ENCODE measurements around the gene ZNF451.
A peak's percentile ranks its signal among the peaks of the same experiment; 100 is the strongest.
"Not testable (repeated sequence)": the region's sequence is repeated elsewhere in the genome, so short reads cannot be mapped to it uniquely, and the experiment has no call there.

The ZNF451 gene, protein sequence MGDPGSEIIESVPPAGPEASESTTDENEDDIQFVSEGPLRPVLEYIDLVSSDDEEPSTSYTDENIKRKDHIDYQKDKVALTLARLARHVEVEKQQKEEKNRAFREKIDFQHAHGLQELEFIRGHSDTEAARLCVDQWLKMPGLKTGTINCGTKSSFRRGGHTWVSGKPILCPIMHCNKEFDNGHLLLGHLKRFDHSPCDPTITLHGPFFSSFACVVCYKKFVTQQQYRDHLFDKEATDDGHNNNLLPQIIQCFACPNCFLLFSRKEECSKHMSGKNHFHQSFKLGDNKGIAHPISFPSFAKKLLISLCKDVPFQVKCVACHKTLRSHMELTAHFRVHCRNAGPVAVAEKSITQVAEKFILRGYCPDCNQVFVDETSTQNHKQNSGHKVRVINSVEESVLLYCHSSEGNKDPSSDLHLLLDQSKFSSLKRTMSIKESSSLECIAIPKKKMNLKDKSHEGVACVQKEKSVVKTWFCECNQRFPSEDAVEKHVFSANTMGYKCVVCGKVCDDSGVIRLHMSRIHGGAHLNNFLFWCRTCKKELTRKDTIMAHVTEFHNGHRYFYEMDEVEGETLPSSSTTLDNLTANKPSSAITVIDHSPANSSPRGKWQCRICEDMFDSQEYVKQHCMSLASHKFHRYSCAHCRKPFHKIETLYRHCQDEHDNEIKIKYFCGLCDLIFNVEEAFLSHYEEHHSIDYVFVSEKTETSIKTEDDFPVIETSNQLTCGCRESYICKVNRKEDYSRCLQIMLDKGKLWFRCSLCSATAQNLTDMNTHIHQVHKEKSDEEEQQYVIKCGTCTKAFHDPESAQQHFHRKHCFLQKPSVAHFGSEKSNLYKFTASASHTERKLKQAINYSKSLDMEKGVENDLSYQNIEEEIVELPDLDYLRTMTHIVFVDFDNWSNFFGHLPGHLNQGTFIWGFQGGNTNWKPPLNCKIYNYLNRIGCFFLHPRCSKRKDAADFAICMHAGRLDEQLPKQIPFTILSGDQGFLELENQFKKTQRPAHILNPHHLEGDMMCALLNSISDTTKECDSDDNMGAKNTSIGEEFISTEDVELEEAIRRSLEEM

DNA sequence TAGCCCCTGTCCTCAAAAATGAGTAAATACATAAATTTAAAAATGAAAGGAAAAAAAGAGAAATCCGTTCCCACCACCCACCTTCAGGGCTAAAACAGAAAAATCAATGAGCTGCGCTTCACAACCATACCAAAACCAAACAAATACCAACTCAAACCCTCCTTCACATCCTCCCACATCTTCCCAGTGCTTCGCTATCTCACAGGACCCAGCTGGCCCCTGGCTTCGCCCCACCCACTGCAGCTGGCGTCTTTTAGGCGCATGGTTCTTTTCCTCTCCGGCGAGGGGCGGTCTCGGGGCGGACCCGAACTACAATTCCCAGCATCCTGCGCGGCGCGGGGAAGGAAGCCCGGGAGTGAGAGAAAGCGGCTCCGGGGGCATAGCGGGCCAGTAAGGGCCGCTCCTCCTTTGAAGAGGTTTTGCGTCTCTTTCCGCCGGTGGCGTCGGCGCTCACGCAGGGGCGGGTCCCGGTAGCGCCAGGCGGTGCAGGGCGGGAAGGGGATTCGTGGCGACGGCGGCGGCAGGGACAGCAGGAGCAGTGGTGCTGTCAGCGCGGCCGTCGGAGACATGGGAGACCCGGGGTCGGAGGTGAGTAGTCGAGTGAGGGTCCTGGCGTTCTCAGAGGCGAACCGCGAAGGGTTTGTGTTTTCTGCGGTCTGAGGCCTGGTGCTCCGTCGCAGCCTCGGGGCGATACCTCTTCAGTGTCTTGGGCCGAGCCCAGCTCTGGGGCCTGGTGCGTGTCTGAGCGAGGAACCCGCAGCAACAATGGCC is at the start of gene ZNF451:
Gene ZNF451, plus strand, starts transcription at position 502 of the 771 bp plus-strand sequence. Its CDS starts 66 bp downstream, at position 568.
- DNase-seq (ENCODE audit: low read depth in 2 of 2): peak; percentile 92

DNA sequence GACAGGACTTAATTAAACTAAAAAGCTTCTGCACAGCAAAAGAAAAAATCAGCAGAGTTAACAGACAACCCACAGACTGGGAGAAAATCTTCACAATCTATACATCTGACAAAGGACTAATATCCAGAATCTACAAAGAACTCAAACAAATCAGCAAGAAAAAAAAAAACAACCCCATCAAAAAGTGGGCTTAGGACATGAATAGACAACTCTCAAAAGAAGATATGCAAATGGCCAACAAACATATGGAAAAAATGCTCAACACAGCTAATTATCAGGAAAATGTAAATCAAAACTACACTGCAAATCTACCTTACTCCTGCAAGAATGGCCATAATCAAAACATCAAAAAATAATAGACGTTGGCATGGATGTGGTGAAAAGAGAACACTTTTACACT is 45.9 kb upstream of the ZNF451 start:
- not testable (repeated sequence) for DNase-seq (ENCODE audit: low read depth in 2 of 2)

DNA sequence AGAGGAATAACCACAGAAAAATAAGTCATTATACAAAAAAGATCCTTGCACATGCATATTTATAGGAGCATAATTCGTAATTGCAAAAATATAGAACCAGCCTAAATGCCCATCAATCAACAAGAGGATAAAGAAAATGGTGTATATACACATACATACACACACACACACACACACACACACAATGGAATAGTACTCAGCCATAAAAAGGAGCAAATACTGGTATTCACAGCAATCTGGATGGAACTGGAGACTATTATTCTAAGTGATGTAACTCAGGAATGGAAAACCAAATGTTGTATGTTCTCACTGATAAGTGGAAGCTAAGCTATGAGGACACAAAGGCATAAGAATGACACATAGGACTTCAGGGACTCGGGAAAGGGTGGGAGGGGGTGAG is 45.4 kb upstream of the ZNF451 start:
- no peak for DNase-seq (ENCODE audit: low read depth in 2 of 2)

DNA sequence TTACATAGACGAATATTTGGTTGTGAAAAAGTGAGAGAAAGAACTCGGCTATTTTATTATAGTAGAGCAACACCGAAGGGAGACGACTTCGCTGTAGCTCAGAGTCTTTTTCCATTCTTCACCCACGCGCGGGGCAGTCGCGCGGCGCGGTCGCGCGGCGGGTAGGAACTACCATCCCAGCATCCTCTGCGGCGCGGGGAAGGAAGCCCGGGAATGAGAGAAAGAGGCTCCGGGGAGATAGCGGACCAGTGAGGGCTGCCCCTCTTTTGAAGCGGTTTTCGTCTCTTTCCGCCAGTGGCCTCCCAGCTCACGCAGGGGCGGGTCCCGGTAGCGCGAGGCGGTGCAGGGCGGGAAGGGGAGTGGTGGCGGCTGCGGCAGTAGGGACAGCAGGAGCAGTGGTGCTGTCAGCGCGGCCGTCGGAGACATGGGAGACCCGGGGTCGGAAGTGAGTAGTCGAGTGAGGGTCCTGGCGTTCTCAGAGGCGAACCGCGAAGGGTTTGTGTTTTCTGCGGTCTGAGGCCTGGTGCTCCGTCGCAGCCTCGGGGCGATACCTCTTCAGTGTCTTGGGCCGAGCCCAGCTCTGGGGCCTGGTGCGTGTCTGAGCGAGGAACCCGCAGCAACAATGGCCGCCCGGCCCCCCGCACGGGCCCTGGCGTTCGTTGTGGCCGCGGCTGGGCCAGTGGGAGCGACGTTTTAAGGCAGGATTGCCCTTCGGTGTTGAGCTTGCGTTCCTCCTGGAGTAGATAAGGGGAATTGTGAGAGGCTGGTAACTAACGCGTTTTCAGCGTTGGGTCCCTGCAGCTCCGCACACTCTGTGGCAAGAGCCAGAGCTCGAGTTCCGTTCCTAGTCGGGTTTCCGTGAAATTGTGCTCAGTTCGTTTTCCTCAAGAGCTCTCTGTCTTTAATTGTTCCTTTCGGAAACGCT is 43.4 kb upstream of the ZNF451 start, which contains the start of gene KIAA1586:
Gene KIAA1586, plus strand, starts transcription at position 362 of the 925 bp plus-strand sequence. Its CDS starts 63 bp downstream, at position 425.
- DNase-seq (ENCODE audit: low read depth in 2 of 2): peak; percentile 59 to 67

DNA sequence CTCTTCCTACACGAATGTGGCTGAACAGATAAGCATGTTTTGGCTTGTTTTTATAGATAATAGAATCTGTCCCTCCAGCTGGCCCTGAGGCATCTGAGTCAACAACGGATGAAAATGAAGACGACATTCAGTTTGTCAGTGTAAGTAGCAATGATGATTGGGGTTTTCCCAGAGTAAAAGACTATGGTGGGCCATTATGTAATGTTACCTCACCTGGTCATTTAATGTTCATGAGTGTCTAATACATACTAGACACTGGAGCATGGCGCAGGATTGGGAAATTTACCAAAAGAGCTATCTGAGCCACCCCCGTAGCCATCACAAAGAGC is 42.8 kb upstream of the ZNF451 start:
- not testable (repeated sequence) for DNase-seq (ENCODE audit: low read depth in 2 of 2)

DNA sequence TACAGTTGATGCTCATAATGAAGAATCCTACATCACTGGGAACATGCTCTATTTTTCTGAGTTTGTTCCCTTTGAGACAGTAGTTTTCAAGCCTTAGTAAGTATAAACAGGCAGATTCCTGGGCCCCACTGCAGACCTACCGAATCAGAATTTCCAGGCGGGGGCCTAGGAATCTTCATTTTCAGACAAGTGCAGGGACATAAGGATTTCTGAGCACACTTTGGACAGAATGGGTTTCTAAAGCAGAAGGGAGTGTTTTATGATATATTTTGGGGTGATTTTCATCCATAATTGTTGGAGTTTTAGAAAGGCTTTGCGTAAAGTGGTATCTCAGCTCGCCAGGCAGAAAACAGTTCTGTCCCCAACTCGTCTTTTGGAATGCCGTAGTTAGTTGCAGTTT is 42.1 kb upstream of the ZNF451 start:
- DNase-seq (ENCODE audit: low read depth in 2 of 2): not testable (repeated sequence)

DNA sequence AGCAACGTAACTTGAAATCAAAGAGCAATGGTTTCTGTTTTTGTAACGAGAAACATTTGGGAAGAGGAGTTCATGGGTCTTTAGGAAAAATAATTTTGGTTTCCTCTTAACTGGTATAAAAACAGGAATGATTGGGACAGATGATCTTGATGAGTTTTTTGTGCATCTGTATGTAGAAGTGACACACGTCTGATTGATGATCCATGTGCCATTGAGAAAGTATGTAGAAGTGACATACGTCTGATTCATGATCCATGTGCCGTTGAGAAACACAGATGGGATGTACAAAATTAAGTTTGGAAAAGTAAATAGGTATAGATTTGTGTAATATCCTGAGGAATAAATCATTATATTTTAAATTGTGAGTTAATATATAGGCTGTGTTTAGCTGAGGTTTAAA is 41.4 kb upstream of the ZNF451 start:
- DNase-seq (ENCODE audit: low read depth in 2 of 2): no peak

DNA sequence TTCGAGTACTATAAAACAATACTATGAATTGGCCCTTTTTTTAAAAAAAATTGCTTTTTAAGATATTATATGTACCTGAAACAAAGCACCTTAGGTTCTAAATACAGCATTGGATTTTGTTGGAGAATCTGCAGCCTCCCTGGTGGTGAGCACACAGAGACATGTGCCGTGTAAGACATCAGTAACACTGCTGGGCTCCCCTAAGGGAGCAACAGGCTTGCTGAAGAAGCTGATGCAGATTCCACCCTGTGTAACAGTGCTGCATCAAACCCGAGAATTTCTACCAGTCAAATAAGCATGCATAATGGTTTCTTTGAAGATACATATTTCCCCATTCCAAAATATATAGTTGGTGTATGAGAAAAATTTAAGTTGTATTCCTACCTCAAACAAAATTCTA is 26.1 kb upstream of the ZNF451 start:
- DNase-seq (ENCODE audit: low read depth in 2 of 2): no peak

DNA sequence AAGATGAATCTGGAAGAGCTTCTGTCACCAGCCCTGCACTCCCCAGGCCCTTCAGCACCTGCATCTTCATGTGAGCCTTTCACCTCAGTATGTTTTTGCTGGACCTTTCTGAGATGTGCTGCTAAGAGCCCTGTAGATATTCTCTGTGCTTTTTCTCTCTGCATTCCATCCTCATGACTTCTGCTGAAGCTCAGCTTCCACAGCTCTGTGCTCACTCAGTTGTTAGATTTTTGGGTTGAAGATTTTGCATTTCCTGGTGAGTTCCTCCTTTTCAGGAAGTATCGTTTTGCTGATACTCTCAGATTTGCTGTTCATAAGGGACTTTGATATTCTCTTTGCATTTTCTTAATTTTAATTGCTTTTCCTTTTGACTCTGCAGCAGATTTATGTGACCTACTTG is 25.2 kb upstream of the ZNF451 start:
- DNase-seq (ENCODE audit: low read depth in 2 of 2): no peak

DNA sequence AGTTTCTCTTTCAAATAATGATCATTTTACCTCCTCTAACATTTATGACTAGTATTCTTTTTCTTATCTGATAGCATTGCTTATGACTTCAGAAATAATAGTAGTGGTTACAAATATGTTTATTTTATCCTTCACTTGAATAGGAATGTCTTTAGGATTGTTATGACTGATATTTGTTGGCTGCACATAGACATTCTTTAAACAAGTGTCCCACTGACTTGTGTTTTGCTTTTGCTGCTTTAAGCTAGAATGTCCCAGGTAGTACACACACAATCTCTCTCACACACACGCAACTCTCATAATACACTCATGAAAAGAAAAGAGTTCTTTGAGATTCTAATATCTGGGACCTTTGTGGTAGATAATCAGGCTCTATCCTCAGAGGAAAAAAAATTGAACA is 21.9 kb upstream of the ZNF451 start:
- DNase-seq (ENCODE audit: low read depth in 2 of 2): no peak

DNA sequence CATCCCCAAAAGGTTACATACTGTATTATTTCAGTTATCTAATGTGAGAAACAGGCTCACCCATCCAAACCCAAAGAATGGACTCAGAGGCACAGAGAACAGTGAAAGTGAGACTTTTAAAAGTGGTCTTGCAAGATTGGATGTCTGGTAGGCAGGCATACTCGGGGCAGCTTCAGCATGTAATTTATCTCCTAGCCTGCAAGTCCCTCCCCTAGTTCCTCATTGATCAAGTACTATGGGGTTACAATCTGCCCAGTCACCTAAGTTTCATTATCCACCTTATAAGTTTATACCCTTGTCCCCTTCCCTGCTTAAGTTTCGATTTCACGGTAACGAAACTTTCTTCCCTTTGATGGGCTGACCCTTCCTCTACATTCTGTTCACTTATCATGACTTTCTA is 20.8 kb upstream of the ZNF451 start:
- DNase-seq (ENCODE audit: low read depth in 2 of 2): no peak

DNA sequence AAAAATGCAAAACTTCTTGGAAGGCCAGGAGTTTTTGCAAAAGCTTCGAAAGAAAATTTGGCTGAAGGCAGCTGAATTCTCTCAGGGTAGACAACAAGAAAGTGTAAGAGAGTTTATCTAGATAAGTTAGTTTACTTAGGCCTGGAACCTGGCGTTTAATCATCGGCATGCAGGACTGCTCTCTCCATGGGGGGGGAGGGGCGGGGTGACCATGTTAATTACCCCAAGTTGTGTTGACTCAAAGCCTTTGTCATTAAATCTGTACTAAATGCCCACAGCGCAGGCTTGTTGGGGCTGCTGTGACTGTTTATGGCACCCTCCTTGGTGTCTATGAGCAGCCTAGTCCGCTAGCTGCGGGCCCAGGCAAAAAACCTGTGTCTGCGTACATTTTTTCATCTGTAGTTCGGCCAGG is 20.1 kb upstream of the ZNF451 start:
- no peak for DNase-seq (ENCODE audit: low read depth in 2 of 2)

DNA sequence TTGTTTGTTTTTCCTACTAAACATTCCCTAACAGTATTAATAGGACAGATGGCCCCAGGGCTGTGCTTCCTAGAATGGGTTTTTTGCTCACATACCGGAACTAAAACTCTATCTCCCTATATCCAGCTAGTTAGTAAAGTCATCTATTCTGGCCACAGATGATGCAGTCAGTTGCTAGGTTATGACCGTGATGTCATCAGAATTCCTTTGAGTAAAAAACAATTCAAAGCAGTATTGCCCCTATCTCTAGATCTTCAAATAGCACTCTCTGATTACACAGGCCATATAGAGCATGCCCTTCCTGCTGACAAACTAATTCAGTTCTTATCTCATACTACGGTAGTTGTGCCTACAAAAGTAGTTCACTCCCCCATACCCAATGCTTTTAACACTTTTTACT is 17.9 kb upstream of the ZNF451 start:
- no peak for DNase-seq (ENCODE audit: low read depth in 2 of 2)

DNA sequence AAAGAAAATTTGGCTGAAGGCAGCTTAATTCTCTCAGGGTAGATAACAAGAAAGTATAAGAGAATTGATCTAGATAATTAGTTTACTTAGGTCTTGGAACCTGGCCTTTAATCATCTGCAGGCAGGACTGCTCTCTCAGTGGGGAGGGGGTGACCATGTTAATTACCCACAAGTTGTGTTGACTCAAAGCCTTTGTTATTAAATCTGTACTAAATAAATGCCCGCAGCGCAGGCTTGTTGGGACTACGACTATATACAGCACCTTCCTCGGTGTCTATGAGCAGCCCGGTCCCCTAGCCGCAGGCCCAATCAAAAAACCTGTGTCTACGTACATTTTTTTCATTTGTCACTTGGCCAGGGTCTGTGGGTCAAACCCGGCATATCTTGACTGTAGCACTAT is 15.6 kb upstream of the ZNF451 start:
- no peak for DNase-seq (ENCODE audit: low read depth in 2 of 2)

DNA sequence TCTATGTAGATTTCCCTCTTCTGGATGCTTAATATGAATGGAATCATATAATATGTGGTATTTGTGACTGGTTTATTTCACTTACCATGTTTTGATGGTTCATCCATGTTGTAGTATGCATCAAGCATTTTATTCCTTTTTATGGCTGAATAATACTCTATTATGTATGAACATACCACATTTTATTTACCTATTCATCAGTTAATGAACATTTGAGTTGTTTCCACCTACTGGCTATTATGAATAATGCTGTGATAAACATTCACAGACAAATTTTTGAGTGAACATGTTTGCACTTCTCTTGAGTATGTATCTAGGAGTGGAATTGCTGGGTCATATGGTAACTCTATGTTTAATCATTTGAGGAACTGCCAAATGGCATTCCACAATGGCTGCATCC is 14.9 kb upstream of the ZNF451 start:
- DNase-seq (ENCODE audit: low read depth in 2 of 2): no peak

DNA sequence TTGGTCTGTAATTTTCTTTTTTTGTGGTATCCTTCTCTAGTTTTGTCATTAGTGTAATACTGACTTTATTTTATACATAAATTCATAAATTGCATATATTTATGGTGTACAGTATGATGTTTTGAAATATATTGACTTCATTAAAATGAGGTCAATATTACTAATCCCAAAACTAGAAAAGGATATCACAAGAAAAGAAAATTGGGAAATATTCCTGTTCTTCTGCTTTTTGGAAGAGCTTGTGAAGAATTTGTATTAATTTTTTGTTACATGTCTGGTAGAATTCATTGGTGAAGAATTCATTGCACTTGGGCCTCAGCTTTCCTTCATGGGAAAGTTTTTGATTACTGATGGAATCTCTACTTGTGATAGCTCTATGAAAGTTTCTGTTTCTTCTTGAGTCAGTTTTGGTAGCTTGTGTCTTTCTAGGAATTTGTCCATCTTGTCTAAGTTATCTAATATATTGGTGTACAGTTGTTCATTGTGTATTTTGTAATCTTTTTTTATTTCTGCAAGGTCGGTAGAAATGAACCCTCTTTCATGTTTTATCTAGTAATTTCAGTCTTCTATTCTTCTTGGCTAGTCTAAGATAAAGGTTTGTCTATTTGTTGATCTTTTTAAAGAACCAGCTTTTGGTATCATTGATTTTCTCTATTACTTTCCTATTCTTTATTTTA is 11.3 kb upstream of the ZNF451 start:
- DNase-seq (ENCODE audit: low read depth in 2 of 2): no peak

DNA sequence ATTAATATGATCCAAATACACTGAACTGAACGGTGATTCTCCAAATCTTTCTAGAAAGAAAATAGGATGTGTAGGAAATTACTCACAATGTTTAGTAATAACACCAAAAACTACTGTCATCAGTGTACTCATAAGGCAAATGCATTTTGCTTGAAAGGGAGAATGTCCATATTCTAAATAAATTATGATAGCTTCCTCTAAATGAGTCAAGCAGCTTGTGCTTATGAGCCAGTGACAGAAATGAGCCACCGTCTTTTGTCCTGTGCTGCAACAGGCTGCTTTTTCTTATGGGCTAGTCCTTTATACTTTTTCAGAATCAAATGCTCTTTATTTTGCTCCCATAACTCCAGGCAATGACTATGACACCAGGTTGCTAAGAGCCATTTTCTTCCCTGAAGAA is 4.5 kb upstream of the ZNF451 start:
- DNase-seq (ENCODE audit: low read depth in 2 of 2): no peak

DNA sequence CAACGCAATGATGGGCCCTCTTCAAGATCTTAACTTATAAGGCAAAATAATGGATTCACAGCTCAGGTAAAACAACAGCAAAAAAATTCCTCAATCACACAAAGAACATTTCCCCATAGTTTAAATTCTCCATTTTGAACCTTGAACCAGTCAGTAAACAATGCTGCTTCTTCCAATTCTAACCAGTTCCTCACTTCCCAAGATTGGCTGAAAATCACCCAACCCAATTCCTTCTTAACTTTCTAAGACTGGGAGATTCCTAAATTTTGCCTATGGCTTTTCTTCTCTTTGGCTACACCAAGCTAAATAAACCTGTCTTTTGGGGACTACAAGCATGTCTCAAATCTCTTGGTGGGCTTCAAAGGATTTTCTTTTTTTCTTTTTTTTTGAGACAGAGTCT is 3.1 kb upstream of the ZNF451 start:
- no peak for DNase-seq (ENCODE audit: low read depth in 2 of 2)

DNA sequence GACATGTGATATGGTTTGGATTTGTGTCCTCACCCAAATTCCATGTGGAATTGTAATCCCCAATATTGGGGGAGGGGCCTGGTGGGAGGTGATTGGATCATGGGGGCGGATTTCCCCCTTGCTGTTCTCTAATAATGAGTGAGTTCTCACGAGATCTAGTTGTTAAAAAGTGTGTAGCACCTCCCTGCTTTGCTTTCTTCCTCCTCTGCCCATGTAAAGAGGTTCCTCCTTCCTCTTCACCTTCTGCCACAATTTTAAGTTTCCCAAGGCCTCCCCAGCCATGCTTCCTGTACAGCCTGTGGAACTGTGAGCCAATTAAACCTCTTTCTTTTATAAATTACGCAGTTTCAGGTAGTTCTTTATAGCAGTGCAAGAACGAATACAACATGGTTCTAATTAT is 2.1 kb upstream of the ZNF451 start:
- no peak for DNase-seq (ENCODE audit: low read depth in 2 of 2)

DNA sequence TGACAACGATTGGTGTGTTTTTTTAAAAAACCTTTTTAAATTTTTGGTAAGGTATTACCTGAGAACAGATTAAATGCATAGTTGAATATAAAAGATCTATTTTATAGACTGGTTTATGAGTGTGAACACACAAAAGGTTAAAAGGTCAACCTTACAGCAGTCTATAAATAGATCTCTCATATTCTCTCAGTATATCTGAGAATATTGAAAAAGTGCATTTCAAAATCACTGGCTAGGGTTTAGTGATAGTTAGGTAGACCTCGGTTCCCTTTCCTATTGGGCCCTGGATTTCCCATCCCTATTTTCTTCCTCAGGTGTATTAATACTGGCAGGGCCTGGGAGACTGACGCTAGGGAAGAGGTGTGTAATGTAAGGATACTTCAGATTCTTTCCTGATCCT is 723 bp upstream of the ZNF451 start:
- DNase-seq (ENCODE audit: low read depth in 2 of 2): no peak

All from fibroblast of skin of left biceps (primary cell).